GM21423 (cell line): Measurements from ENCODE around the gene HSD17B3.
A peak's percentile ranks its signal among the peaks of the same experiment; 100 is the strongest.
"Not testable (repeated sequence)": the region's sequence is repeated elsewhere in the genome, so short reads cannot be mapped to it uniquely, and the experiment has no call there.

Experiments used
- ATAC-seq: cut with Tn5 transposase; IDR thresholded peaks from one replicate; pipeline ENCODE4 v1.9.1; 2021; ENCODE audit warnings: mild to moderate bottlenecking, moderate library complexity; ENCODE audit not compliant: unreplicated experiment

Gene HSD17B3

GRCh38 chr9:96236854-96237550 is 65.0 kb downstream of the HSD17B3 start:
- ATAC-seq: no peak

GRCh38 chr9:96236337-96236736 is 65.6 kb downstream of the HSD17B3 start:
- ATAC-seq: not testable (repeated sequence)

GRCh38 chr9:96232539-96233241 is 69.3 kb downstream of the HSD17B3 start:
- ATAC-seq: no peak

- no peak for ATAC-seq
Measured at GRCh38 chr9:96232164-96232538, 69.8 kb downstream of the HSD17B3 start.

- no peak for ATAC-seq
Measured at GRCh38 chr9:96230002-96230401, 72.0 kb downstream of the HSD17B3 start.

GRCh38 chr9:96222132-96222531 is 79.8 kb downstream of the HSD17B3 start:
- no peak for ATAC-seq

- no peak for ATAC-seq
Measured at GRCh38 chr9:96219900-96220257, 82.1 kb downstream of the HSD17B3 start.

- ATAC-seq: no peak
Measured at GRCh38 chr9:96219026-96219899, 82.7 kb downstream of the HSD17B3 start.

GRCh38 chr9:96217754-96218693 is 84.0 kb downstream of the HSD17B3 start:
- peak; percentile 77 for ATAC-seq

GRCh38 chr9:96217294-96217707 is 84.7 kb downstream of the HSD17B3 start:
- no peak for ATAC-seq

GRCh38 chr9:96216583-96216982 is 85.4 kb downstream of the HSD17B3 start:
- ATAC-seq: no peak

GRCh38 chr9:96215841-96216240 is 86.1 kb downstream of the HSD17B3 start:
- ATAC-seq: no peak

GRCh38 chr9:96214635-96215034 is 87.3 kb downstream of the HSD17B3 start:
- ATAC-seq: no peak

GRCh38 chr9:96209407-96210271 is 92.3 kb downstream of the HSD17B3 start:
- ATAC-seq: no peak

- ATAC-seq: no peak
Measured at GRCh38 chr9:96206156-96206751, 95.7 kb downstream of the HSD17B3 start.

- ATAC-seq: no peak
Measured at GRCh38 chr9:96204853-96205252, 97.1 kb downstream of the HSD17B3 start.

- no peak for ATAC-seq
Measured at GRCh38 chr9:96203867-96204501, 98.0 kb downstream of the HSD17B3 start.

GRCh38 chr9:96202971-96203780 is 98.8 kb downstream of the HSD17B3 start:
- no peak for ATAC-seq
